AG08395 (cell line): Measurements from ENCODE around the gene C11orf86.
"Not testable (repeated sequence)": the region's sequence is repeated elsewhere in the genome, so short reads cannot be mapped to it uniquely, and the experiment has no call there.

Source experiments
- DNase-seq: peaks from one replicate; pipeline ENCODE4 v3.0.0; 2012; ENCODE audit warnings: mixed read lengths, low spot score

The C11orf86 gene

DNA sequence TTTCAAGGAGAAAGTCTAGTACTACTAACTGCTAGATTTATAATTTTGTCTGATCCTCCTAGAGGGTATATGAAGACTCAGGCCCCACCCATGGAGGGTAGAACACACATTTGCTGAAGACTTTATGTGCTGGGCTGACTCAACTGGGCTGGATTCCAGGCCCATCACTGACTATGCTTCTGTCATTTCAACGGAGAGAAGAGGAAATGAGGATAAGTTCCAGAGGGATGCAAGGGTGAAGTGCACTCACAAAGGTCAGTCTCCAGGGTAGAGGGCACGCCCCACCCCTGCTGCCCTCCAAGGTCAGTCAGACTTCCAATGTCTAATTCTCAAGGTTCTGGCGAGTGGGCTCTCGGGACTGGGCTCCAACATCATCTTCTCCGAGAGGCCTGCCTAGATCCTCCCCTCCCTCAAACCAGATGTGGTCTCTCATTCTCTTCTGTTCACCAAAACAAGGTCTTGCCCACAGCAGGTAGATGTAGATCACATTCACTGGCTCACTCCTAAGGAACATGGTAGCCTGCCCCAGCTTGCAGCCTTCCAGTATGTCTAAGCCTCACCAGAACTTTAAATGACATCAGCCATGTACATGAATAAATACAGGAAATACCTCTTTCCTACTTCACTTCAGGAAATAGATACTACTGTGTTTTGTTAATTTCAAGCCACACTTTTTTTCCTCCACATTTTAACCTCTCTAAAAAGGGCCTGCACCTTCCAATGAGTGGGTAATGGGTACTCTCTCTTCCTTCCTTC is 7.3 kb upstream of the C11orf86 start:
- DNase-seq = peak; percentile 73

GRCh38 chr11:66969584-66970225 is 5.4 kb upstream of the C11orf86 start:
- peak; percentile 82 for DNase-seq

DNA sequence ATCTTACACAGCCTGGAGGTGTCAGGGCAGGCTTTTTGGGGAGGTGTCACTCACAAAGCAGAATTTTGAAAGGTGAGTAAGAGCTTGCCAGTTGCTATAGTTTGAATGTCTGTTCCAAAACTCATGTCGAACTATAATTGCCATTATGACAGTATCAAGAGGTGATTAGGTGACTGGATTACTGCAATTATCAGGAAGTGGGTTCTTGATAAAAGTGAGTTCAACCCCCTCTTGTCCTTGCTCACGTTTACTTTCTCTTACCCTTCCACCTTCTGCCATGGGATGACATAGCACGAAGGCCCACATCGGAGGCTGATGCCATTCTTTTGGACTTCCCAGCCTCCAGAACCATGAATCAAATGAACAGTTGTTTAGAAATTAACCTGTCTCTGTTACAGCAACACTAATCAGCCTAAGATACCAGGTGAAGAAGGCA is 4.7 kb upstream of the C11orf86 start:
- no peak for DNase-seq

DNA sequence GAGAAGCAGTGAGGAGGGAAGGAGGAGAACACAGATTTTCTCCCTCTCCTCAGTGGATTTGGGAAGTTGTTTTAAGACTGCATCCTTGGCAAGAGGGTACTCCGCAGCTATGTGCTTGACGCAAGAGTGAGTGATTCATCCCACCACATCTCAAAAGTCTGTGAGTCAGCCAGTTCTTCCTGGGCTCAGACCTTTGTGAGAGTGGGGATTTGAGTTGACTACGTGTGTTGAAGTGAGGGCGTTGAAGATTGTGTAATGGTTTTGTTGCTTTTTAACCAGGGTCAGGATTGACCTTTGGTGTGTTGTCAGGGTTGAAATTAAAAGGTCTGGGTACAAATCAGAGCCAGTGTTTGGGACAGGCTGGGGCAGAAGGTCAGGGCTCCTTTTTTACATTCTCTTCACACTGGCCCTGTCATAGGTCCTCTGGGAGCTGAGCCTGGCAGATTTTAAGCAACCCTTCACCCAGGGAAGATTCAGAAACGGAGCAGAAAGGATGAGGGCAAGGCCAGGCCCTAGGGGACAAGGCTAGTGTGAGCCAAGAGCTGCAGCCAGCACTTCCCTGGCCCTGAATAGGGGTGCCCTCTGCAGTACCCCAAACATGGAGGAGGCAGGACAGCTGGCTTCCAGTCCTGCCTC is 4.2 kb upstream of the C11orf86 start:
- DNase-seq = peak; percentile 92

- DNase-seq = no peak
Observed at GRCh38 chr11:66971488-66971887, 3.6 kb upstream of the C11orf86 start.

DNA sequence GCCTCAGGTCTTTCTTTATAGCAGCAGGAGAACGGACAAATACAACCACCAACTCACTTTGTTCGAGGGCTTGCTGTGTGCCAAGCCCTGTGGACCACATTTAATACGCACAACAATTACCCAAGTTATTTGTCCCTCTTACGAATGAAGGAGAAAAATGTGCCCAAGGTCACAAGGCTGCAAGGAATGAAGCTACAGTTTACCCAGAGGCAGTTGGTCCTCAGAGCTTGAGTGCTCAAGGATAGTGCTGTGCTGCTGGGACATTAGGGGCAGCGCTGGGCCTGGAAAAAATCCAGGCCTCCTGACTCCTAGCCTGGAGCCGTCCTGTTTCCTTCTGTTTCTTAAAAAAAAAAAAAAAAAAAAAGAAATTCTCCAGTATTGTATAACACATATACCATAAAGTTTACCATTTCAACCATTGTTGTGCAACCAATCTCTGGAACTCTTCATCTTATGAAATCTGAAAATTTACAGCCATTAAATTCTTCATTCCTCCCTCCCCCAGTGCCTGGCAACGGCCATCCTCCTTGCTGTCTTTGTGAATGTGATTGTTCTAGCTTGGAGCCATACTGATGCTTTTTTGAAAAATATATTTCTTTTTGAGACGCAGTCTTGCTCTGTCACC is 1.0 kb upstream of the C11orf86 start:
- no peak for DNase-seq

- no peak for DNase-seq
Observed at GRCh38 chr11:66975405-66976027, 412 bp downstream of the C11orf86 start.

- DNase-seq = no peak
Observed at GRCh38 chr11:66976028-66976467, 944 bp downstream of the C11orf86 start.

DNA sequence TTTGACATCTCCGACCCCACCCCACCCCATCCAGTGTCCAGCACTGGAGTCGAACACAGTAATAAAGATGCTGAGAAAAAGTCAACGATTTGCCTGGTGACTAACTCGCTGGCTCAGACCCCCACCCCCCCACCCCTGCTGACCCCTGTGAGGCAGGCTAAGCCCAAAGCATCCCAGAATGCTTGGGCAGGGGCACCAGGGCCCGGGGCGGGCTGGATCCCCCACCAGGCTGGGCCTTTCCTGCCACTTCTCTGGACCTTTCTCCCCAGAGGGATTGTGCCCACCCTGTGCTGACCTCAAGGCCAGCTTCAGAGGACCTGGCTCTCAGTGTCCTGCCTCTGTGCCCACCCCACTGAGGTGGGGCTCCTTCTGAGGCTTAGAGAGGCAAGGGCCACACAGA is 1.8 kb downstream of the C11orf86 start:
- DNase-seq = no peak

GRCh38 chr11:66978229-66978628 is 3.1 kb downstream of the C11orf86 start:
- no peak for DNase-seq

DNA sequence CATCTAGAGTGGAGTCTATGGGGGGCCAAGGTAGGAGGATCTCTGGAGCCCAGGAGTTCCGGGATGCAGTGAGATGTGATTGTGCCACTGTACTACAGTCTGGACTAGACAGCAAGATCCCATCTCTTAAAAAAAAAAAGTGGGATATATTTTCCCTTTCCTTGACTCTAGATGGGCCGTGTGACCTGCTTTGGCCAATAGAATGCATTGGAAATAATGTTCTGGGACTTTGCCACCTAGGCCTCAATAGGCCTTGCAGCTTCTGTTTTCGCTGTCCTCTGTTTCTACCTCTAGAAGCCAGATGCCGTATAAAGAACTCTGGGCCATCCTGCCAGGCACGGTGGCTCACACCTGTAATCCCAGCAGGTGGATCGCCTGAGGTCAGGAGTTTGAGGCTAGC is 3.6 kb downstream of the C11orf86 start:
- no peak for DNase-seq

GRCh38 chr11:66979336-66979980 is 4.4 kb downstream of the C11orf86 start:
- no peak for DNase-seq

GRCh38 chr11:66981976-66982578 is 7.0 kb downstream of the C11orf86 start:
- peak; percentile 88 for DNase-seq

DNA sequence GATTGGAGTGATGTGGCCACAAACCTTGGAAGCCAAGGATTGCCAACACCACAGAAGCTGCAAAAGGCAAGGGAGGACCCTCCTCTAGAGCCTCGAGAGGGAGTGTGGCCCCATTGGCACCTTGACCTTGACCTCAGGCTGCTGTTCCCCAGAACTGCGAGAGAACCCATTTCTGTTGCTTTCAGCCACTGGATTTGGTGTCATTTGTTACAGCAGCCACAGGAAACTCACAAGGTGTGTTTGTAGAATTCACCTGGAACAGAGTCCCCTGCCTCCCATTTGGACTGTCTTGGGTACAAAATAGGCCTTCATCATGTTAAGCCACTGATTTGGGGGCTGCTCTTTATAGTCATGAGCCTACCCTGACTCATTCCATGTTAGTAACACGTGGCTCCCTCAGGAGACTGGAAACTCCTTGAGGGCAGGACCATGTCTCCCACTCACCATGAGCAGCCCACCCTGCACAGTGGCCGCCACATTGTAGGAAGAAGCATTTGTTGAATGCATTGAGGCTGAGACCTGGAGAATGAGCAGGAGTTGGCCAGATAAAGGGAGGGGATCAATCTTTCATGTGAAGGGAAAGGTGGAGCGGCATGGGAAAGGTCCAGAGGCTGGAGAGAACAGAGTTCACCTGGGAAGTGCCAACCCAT is 8.3 kb downstream of the C11orf86 start:
- DNase-seq = no peak

GRCh38 chr11:66985508-66986177 is 10.5 kb downstream of the C11orf86 start:
- no peak for DNase-seq

DNA sequence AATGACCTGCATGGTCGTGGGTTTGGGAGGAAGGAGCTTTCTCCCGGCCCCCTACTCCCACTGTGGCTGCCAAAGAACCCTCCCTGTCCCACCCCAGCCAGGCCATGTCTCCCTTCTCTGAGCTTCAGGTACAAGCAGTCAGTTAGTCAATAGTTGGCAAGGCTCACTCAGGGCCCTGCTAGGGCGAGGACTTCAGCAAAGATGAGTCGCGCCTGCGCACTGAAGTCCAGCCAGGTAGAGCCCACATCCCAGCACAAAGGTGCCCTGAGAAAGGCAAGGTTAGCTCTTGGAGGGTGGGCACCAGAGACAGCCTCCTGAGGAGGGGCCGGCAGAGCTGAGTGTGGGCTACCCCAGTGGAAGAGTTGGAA is 11.1 kb downstream of the C11orf86 start:
- DNase-seq = no peak

- no peak for DNase-seq
Observed at GRCh38 chr11:66987158-66987620, 12.1 kb downstream of the C11orf86 start.

GRCh38 chr11:66987924-66988637 is 13.0 kb downstream of the C11orf86 start:
- DNase-seq = no peak

DNA sequence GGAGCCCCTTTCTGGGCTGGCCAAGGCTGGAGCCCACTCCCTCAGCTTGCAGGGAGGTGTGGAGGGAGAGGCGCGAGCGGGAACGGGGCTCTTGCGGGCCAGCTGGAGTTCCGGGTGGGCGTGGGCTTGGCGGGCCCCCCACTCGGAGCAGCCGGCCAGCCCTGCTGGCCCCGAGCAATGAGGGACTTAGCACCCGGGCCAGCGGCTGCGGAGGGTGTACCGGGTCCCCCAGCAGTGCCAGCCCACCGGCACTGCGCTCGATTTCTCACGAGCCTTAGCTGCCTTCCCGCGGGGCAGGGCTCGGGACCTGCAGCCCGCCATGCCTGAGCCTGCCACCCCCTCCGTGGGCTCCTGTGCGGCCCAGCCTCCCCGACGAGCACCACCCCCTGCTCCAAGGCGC is 13.6 kb downstream of the C11orf86 start:
- DNase-seq = not testable (repeated sequence)
